Mesothelial cell of epicardium (in vitro differentiated cells): ENCODE data around the gene RTN1. TPM values are rescaled to one million over a fixed set of nuclear protein-coding genes. Genes with fewer than 3 reads are reported as not detected.

Experiments used
- DNase-seq, 2 experiments: peaks; one replicate each; pipeline ENCODE4 v3.0.0; 2021; ENCODE audit warnings: low spot score in 2 of 2; ENCODE audit not compliant: unreplicated experiment in 2 of 2
- H3K27ac Mint-ChIP-seq: 2 replicates; pipeline ENCODE4 v1.8.0; 2021; ENCODE audit warnings: mixed read lengths
- H3K27me3 Mint-ChIP-seq: 2 replicates; pipeline ENCODE4 v1.8.0; 2021; ENCODE audit warnings: low read depth, mixed read lengths
- H3K36me3 Mint-ChIP-seq: 2 replicates; pipeline ENCODE4 v1.8.0; 2021; ENCODE audit warnings: mixed read lengths
- H3K4me1 Mint-ChIP-seq: 2 replicates; pipeline ENCODE4 v1.8.0; 2021; ENCODE audit warnings: mixed read lengths
- H3K4me3 Mint-ChIP-seq: 2 replicates; pipeline ENCODE4 v1.8.0; 2021; ENCODE audit warnings: mild to moderate bottlenecking, moderate library complexity, mixed read lengths
- H3K9me3 Mint-ChIP-seq: 2 replicates; pipeline ENCODE4 v1.8.0; 2021; ENCODE audit warnings: mixed read lengths
- total RNA-seq: library from RNA; stranded (reverse); gene quantifications from 3 replicates; pipeline ENCODE4 v1.2.1, GENCODE V29; 2021
- TF ChIP-seq, protein P1 (sequence below): fragments of 200-600 bp; sonication (generic); IDR thresholded peaks from one replicate; pipeline ENCODE4 v1.5.0; 2021; ENCODE audit warnings: antibody characterized with exemption; ENCODE audit not compliant: unreplicated experiment

RTN1 gene
- total RNA-seq, 1 donor from 2014 or later: 0.78 TPM

DNA sequence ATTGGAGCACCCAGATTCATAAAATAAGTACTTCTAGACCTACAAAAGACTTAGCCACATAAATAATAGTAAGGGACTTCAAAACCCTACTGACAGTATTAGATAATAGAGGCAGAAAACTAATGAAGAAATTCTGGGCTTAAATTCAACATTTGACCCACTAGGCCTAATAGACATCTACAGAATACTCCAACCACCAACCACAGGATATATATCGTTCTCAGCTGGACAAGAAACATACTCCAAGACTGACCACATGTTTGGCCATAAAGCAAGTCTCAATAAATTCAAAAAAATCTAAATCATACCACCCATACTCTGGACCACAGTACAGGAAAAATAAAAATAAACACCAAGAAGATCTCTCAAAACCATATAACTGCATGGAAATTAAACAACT, 180.2 kb downstream of the RTN1 start:
- peaks cover 50% of the 10 kb centered on the region for H3K27me3 Mint-ChIP-seq
- H3K9me3 Mint-ChIP-seq: peaks cover 6% of the 10 kb centered on the region
- DNase-seq: no peak
- no peaks in the 10 kb centered on the region for H3K4me1 Mint-ChIP-seq
- H3K4me3 Mint-ChIP-seq: no peak overlapping the region
- no peak overlapping the region for H3K27ac Mint-ChIP-seq
- TF ChIP-seq, protein P1, sequence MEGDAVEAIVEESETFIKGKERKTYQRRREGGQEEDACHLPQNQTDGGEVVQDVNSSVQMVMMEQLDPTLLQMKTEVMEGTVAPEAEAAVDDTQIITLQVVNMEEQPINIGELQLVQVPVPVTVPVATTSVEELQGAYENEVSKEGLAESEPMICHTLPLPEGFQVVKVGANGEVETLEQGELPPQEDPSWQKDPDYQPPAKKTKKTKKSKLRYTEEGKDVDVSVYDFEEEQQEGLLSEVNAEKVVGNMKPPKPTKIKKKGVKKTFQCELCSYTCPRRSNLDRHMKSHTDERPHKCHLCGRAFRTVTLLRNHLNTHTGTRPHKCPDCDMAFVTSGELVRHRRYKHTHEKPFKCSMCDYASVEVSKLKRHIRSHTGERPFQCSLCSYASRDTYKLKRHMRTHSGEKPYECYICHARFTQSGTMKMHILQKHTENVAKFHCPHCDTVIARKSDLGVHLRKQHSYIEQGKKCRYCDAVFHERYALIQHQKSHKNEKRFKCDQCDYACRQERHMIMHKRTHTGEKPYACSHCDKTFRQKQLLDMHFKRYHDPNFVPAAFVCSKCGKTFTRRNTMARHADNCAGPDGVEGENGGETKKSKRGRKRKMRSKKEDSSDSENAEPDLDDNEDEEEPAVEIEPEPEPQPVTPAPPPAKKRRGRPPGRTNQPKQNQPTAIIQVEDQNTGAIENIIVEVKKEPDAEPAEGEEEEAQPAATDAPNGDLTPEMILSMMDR: no peak
- no peaks in the 10 kb centered on the region for H3K36me3 Mint-ChIP-seq

GRCh38 chr14:59688224-59689170, 182.1 kb downstream of the RTN1 start:
- TF ChIP-seq, protein P1: peak; percentile 56
- H3K4me1 Mint-ChIP-seq: no peaks in the 10 kb centered on the region
- peaks cover 53% of the 10 kb centered on the region for H3K27me3 Mint-ChIP-seq
- no peaks in the 10 kb centered on the region for H3K36me3 Mint-ChIP-seq
- DNase-seq: peak in 1 of 2 experiments; percentile 45
- no peak overlapping the region for H3K4me3 Mint-ChIP-seq
- no peak overlapping the region for H3K27ac Mint-ChIP-seq
- peaks cover 6% of the 10 kb centered on the region for H3K9me3 Mint-ChIP-seq

DNA sequence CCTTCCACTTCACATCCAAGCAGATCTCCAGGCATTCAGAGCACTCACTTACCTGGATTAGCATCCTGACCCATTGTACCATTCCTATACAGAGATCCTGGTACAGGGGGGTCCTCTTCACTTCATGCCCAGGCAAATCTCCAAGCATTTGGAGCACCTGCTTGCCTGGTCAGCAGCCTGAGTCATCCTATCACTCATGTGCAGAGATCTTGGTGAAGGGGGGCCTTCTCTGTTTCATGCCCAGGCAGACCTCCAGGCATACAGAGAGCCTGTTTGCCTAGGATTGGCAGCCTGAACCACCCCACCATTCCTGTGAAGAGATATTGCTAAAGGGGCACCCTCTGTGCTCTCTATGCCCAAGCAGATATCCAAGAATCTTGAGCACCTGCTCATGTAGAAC, 182.9 kb downstream of the RTN1 start:
- Mint-ChIP-seq H3K4me1 (no peaks in the 10 kb centered on the region), H3K9me3 (peaks cover 6% of the 10 kb centered on the region), H3K27me3 (peaks cover 61% of the 10 kb centered on the region), H3K36me3 (no peaks in the 10 kb centered on the region), H3K27ac (no peak overlapping the region), H3K4me3 (no peak overlapping the region)
- TF ChIP-seq, protein P1: no peak
- no peak for DNase-seq

- H3K4me3 Mint-ChIP-seq: no peak overlapping the region
- no peaks in the 10 kb centered on the region for H3K36me3 Mint-ChIP-seq
- H3K4me1 Mint-ChIP-seq: no peaks in the 10 kb centered on the region
- no peak for DNase-seq
- H3K27me3 Mint-ChIP-seq: peaks cover 64% of the 10 kb centered on the region
- H3K9me3 Mint-ChIP-seq: no peaks in the 10 kb centered on the region
- no peak overlapping the region for H3K27ac Mint-ChIP-seq
- TF ChIP-seq, protein P1: no peak
Observed at GRCh38 chr14:59679872-59680271, 190.7 kb downstream of the RTN1 start.

DNA sequence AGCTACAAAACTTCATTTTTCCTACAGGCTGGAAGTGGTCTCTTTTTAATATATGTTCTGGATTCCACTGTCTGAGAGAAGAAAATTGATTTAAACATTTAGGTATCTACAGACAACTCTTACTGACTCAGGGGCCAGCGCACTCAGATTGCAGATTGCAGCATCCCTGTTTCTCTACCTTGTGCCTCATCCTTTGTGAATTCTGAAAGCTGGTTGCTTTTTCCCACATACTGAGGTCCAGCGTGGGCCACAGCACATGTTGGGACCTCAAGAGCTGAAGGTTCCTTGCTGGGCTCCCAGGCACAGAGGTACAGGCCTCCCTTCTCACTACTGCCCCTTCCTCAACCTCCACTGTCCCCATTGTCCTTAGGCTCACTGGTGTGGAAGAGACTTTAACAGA, 192.2 kb downstream of the RTN1 start:
- Mint-ChIP-seq H3K27me3 (peaks cover 65% of the 10 kb centered on the region), H3K4me3 (no peak overlapping the region), H3K36me3 (no peaks in the 10 kb centered on the region), H3K9me3 (no peaks in the 10 kb centered on the region), H3K27ac (no peak overlapping the region), H3K4me1 (no peaks in the 10 kb centered on the region)
- no peak for DNase-seq
- TF ChIP-seq, protein P1: no peak
